Measurements from ENCODE around the gene NEK11.
A peak's percentile ranks its signal among the peaks of the same experiment; 100 is the strongest.

NEK11 gene

GRCh38 chr3:131242201-131242600 lies 215.5 kb downstream of the NEK11 start:
- DNase-seq (ENCODE audit: low spot score) = no peak
- no peaks in the 10 kb centered on the region for H3K27me3 ChIP-seq (ENCODE audit: insufficient read depth, poor library complexity, severe bottlenecking)
- no peaks in the 10 kb centered on the region for H3K4me1 ChIP-seq (ENCODE audit: insufficient read depth, poor library complexity, severe bottlenecking)
- no peak overlapping the region for H3K27ac ChIP-seq (ENCODE audit: poor library complexity, severe bottlenecking)
- TF ChIP-seq CTCF (IDR thresholded peaks at IDR 0.05; ENCODE audit: poor library complexity, severe bottlenecking) = no peak
- H3K36me3 ChIP-seq (ENCODE audit: low read depth) = no peaks in the 10 kb centered on the region
- ATAC-seq (ENCODE audit: low read depth) = no peak
- no peak overlapping the region for H3K4me3 ChIP-seq (ENCODE audit: severe bottlenecking)
- H3K9me3 ChIP-seq (ENCODE audit: severe bottlenecking) = no peaks in the 10 kb centered on the region

- Histone ChIP-seq H3K4me3 (ENCODE audit: severe bottlenecking) (no peak overlapping the region), H3K9me3 (ENCODE audit: severe bottlenecking) (no peaks in the 10 kb centered on the region), H3K4me1 (ENCODE audit: insufficient read depth, poor library complexity, severe bottlenecking) (no peaks in the 10 kb centered on the region), H3K27me3 (ENCODE audit: insufficient read depth, poor library complexity, severe bottlenecking) (no peaks in the 10 kb centered on the region), H3K36me3 (ENCODE audit: low read depth) (no peaks in the 10 kb centered on the region), H3K27ac (ENCODE audit: poor library complexity, severe bottlenecking) (no peak overlapping the region)
- no peak for TF ChIP-seq CTCF (IDR thresholded peaks at IDR 0.05; ENCODE audit: poor library complexity, severe bottlenecking)
- no peak for DNase-seq (ENCODE audit: low spot score)
- no peak for ATAC-seq (ENCODE audit: low read depth)
These were observed 223.8 kb downstream of the NEK11 start for GRCh38 chr3:131250466-131250865.

GRCh38 chr3:131260525-131260924 lies 233.8 kb downstream of the NEK11 start:
- Histone ChIP-seq H3K4me3 (ENCODE audit: severe bottlenecking) (no peak overlapping the region), H3K27me3 (ENCODE audit: insufficient read depth, poor library complexity, severe bottlenecking) (no peaks in the 10 kb centered on the region), H3K36me3 (ENCODE audit: low read depth) (no peaks in the 10 kb centered on the region), H3K9me3 (ENCODE audit: severe bottlenecking) (no peaks in the 10 kb centered on the region), H3K27ac (ENCODE audit: poor library complexity, severe bottlenecking) (no peak overlapping the region), H3K4me1 (ENCODE audit: insufficient read depth, poor library complexity, severe bottlenecking) (no peaks in the 10 kb centered on the region)
- no peak for TF ChIP-seq CTCF (IDR thresholded peaks at IDR 0.05; ENCODE audit: poor library complexity, severe bottlenecking)
- DNase-seq (ENCODE audit: low spot score) = no peak
- ATAC-seq (ENCODE audit: low read depth) = peak; percentile 45; the same call in 2 of the 3 replicates

- ATAC-seq (ENCODE audit: low read depth) = no peak
- Histone ChIP-seq H3K4me3 (ENCODE audit: severe bottlenecking) (no peak overlapping the region), H3K4me1 (ENCODE audit: insufficient read depth, poor library complexity, severe bottlenecking) (no peaks in the 10 kb centered on the region), H3K27ac (ENCODE audit: poor library complexity, severe bottlenecking) (no peak overlapping the region), H3K27me3 (ENCODE audit: insufficient read depth, poor library complexity, severe bottlenecking) (no peaks in the 10 kb centered on the region), H3K36me3 (ENCODE audit: low read depth) (no peaks in the 10 kb centered on the region), H3K9me3 (ENCODE audit: severe bottlenecking) (no peaks in the 10 kb centered on the region)
- no peak for TF ChIP-seq CTCF (IDR thresholded peaks at IDR 0.05; ENCODE audit: poor library complexity, severe bottlenecking)
- DNase-seq (ENCODE audit: low spot score) = no peak
These were observed 234.4 kb downstream of the NEK11 start for GRCh38 chr3:131261104-131261503.

GRCh38 chr3:131275556-131275955 lies 248.9 kb downstream of the NEK11 start:
- Histone ChIP-seq H3K4me1 (ENCODE audit: insufficient read depth, poor library complexity, severe bottlenecking) (no peaks in the 10 kb centered on the region), H3K27ac (ENCODE audit: poor library complexity, severe bottlenecking) (no peak overlapping the region), H3K4me3 (ENCODE audit: severe bottlenecking) (no peak overlapping the region), H3K27me3 (ENCODE audit: insufficient read depth, poor library complexity, severe bottlenecking) (no peaks in the 10 kb centered on the region), H3K36me3 (ENCODE audit: low read depth) (no peaks in the 10 kb centered on the region), H3K9me3 (ENCODE audit: severe bottlenecking) (no peaks in the 10 kb centered on the region)
- ATAC-seq (ENCODE audit: low read depth) (no peak), DNase-seq (ENCODE audit: low spot score) (no peak)
- TF ChIP-seq CTCF (IDR thresholded peaks at IDR 0.05; ENCODE audit: poor library complexity, severe bottlenecking) = no peak

Data from RWPE2 (cell line).